Right ventricle myocardium superior (tissue), 1 donor: ENCODE results near the gene FXYD2. TPM values are rescaled to one million over a fixed set of nuclear protein-coding genes. Genes with fewer than 3 reads are reported as not detected.
"Not testable (repeated sequence)": the region's sequence is repeated elsewhere in the genome, so short reads cannot be mapped to it uniquely, and the experiment has no call there.

Experiments
- ATAC-seq: fragments of 200-7000 bp; cut with Tn5 transposase; one replicate; pipeline ENCODE4 v1.9.1; 2020; ENCODE audit warnings: mild to moderate bottlenecking; ENCODE audit not compliant: poor library complexity
- DNase-seq: peaks from one replicate; pipeline ENCODE4 v3.0.0-alpha.2; 2020
- intact Hi-C: fragments of 100-400 bp; cut with DNase I; formaldehyde crosslinking; loops from one replicate; pipeline ENCODE4 v1.11.2; 2022
- long read RNA-seq: library from polyadenylated mRNA; unstranded; transcript quantifications from one replicate; pipeline ENCODE4 v2.0.0, GENCODE V29; 2021
- total RNA-seq: library from RNA; stranded (reverse); fragmentation: NEBNext Ultra II Directional; extraction: Animal tissue kit (Norgen Biotek cat#: 25700); gene quantifications from one replicate; pipeline ENCODE4 v1.2.1, GENCODE V29; 2021
- donor health status: DM: no; HTN: yes; CAD: no; lungs with severe emphysema.

FXYD2 gene
- total RNA-seq = 1.4 TPM
- long read RNA-seq, partial matches to known transcripts = 0 of 1 reads
- long read RNA-seq, other reads (novel, unspliced or antisense) = 1 of 1 reads

DNA sequence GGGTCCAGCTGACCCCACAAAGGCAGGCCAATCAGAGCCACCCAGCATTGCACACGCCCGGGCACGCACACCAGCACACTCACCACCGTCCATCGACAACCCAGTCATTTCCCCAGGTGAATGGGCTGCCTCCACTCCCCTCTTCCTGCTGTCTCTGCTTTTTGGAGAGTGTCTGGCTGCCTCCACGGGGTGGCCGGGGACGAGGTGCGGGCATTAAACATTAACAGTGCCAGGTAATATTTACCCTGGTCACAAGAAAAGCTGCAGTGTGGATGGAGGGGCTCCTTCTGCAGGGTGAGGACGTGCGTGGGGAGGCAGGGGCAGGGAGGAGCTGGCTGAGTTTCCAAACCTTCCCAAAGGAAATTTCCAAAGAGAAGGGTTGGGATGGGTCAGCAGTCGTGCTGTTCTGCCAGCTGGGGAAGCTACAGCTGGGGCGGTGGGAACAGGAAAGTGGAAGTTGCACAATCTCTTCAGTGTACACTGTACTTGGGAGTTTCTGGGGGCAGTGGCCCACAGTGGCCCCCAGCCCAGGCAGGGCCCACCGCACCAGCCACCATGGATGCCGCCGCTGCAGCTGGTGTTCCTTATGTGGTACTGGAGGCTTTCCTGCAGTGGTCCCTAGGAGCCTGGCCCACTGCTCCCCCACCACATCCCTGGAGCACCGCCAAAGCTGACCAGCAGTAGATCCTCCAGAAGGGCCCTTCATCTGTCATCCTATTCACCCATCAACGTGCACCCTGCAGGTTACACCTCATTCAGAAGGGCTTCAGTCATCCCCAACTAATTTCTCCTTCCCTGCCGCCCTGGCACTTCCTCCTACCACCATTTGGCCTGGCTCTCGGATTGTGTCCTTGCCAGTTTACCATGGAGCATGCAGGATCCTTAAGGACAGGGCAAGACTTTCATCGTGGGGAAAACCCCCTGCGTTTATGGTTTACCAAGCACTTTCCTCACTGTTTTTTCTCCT is at the start of gene FXYD2:
TSS of gene FXYD2 (minus strand) at position 174 of the 967 bp plus-strand sequence. CDS start at position 108, 66 bp downstream.
- ATAC-seq (peak; percentile 73), DNase-seq (peak; percentile 82)
- intact Hi-C loops = no loop called here

- DNase-seq (no peak), ATAC-seq (no peak)
- intact Hi-C loops = no loop called here
These were observed 49.2 kb upstream of the FXYD2 start for GRCh38 chr11:117873828-117874125.

DNA sequence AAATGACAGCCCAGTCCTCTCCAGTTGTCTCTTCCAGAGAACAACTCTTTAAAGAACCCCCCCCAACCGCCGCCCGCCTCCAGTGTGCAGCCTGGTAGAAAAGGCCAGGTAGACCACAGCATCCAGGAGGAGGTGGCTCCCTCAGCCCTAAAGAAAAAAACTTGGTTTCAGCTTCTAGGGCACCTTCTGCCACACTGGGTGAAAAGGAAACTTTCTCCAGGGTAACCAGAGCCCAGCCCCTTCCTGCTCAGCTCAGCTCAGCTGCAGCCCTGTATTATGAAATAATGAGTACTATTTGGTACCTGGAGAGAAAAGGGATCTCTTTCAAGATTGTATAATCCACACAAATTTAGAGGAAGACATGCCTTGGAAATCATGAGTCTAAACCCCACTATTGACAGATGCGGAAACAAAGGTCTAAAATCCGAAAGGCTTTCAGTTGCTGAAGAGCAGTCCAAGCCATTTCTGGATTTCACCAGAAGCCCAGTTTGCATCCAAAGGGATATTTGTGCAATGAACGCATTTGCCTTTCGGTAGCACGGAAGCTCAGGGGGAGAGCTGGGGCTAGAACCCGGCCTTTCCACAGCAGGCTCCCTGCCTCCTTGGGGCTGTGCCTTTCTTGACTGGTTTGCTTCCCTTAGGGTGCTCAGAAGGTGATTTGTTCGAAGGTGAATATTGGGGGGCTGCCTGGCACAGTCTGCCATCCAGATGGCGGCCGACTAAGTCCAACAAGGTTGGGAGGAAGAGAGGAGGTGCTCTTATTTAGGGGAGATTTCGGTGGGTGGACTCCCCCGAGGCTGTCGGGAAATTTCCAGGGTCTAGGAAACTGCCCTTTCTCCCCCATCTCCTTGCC is 48.7 kb upstream of the FXYD2 start:
- ATAC-seq (no peak), DNase-seq (no peak)
- intact Hi-C loops = no loop called here

- ATAC-seq = peak; percentile 28
- intact Hi-C loops = no loop called here
These were observed 47.9 kb upstream of the FXYD2 start for GRCh38 chr11:117872420-117872961.

DNA sequence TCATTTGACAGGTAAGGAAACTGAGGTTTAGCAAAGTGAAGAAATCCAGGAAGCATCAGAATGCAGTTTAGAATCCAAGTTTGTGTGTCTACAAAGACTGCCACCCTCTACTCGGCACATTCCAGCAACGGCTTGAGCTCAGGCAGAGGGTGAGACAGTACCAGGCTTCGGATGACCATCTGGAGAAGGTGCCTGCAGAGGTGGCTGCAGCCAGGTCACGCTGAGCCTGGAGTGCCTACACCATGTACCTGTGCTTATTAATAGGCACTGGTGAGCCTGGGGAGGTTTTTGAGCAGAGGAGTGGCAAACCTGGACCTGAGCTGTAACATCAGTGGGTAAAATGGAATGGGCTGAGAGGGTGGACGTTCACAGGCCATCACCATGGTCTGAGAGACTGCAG is 47.2 kb upstream of the FXYD2 start:
- ATAC-seq (no peak), DNase-seq (no peak)
- intact Hi-C loops = no loop called here

More at GRCh38 chr11:117872420-117872961, 47.9 kb upstream of the FXYD2 start:
- peak; percentile 64 for DNase-seq

DNA sequence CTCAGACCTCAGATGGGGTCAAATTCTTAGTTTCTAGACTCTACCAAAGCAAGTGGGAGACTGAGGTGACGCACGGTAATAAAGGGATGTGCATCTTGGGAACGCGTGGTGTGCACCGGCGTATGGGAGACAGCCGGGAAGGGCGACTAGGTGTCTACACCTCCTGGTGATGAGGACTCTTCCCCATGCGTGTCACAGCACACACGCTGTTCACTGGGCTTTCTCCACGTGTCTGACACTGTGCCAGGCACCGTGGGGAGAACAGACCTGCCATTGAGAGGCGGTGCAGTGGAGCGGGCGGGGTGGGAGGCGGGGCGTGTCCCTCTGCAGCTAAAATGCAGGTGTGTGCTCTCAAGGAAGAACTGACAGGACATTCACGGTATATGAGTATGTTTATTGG is 46.6 kb upstream of the FXYD2 start:
- intact Hi-C loops = no loop called here
- DNase-seq = no peak
- ATAC-seq = no peak

- DNase-seq = no peak
- intact Hi-C loops = no loop called here
- no peak for ATAC-seq
These were observed 45.8 kb upstream of the FXYD2 start for GRCh38 chr11:117870103-117870952.

DNA sequence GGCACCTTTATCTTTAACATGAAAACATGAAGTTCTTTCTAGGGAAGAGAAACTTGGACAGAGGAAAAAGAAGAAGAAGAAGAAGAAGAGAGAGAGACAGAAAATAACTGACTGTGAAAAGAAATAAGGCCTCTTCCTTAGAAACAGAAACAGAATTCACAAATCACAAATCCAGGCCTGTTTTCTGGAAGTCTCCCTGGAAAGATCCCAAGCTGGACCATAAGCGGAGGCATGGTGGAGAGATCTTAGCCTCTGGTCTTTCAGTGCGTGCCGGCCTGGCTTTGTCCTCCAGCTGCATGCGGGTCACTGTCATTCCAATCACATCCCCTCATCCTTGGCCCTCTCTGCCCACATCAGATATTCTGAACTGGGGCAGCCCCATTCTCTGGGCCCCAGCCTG is 45.1 kb upstream of the FXYD2 start:
- intact Hi-C loops = no loop called here
- DNase-seq (no peak), ATAC-seq (no peak)

- intact Hi-C loops = no loop called here
- ATAC-seq (no peak), DNase-seq (no peak)
These were observed 44.4 kb upstream of the FXYD2 start for GRCh38 chr11:117868815-117869561.

GRCh38 chr11:117868088-117868487 is 43.5 kb upstream of the FXYD2 start:
- DNase-seq (no peak), ATAC-seq (no peak)
- intact Hi-C loops = no loop called here

DNA sequence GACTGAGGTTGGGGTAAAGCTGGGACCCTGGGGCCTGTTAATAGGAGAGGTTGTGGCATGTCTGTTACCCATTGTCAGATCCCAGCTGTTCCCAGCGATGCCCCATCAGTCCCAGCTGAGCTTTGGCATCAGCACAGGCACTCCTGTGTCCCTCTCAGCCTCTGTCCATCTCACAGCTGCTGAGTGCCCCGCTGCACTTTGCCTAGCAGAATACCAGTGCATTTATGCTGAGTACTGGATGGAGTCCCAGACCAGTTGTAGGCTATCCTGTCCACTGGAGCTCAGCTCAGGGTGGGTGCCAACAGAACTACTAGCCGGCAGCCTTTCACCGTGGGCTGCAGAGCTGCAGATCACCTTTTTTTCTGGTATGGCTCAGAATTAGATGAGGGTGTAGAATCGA is 42.0 kb upstream of the FXYD2 start:
- no peak for DNase-seq
- intact Hi-C loops = no loop called here

GRCh38 chr11:117865546-117865945 is 41.0 kb upstream of the FXYD2 start:
- intact Hi-C loops, DNase-seq, ATAC-seq: not testable (repeated sequence)

More for the DNA sequence above, 42.0 kb upstream of the FXYD2 start:
- no peak for ATAC-seq

DNA sequence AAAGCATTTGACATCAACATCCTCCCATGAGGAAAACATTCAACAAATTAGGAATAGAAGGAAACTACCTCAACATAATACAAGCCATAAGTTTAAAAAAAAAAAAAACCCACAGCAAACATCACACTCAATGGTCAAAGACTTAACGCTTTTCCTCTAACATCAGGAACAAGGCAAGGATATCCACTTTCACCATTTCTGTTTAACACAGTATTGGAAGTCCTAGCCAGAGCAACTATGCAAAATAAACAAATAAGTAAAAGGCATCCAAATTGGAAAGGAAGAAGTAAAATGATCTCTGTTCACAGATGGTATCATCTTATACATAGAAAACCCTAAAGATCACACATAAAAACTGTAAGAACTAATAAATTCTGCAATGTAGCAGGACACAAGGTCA is 38.8 kb upstream of the FXYD2 start:
- intact Hi-C loops = no loop called here

GRCh38 chr11:117862753-117863152 is 38.2 kb upstream of the FXYD2 start:
- intact Hi-C loops = no loop called here
- DNase-seq = no peak
- no peak for ATAC-seq

More for the DNA sequence above, 38.8 kb upstream of the FXYD2 start:
- ATAC-seq (no peak), DNase-seq (no peak)

DNA sequence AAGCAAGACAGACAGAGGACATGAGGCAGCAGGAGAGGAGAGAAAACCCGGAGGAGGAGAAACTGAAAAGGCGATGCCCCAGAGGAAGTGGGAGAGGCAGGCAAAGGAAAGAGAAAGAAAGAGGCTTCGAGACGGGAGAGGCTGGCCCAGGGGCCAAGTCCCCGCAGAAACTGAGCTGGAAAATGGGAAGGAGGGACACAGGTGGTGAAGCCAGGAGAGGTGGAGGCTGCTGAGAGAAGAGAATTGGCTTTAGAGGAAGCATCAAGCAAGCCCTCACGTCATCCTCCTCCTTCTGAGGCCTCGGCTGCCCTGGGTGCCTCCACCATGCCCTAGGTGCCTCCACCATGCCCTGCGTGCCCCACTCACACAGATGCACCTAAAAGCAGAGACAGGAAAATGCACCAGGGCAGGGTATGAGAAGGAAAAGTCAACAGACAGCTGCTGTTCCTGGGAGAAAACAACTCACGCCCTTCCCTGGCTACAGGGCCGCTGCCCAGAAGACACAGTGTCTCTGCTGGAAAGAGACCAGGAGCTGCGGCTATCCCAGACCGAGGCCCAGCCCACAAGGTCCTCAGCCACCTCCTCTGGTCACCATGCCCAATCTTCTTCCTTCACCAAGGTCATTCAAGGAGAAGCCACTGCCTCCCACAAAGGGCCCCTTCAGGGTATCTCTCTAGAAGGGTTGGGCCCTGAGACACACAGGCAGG is 37.6 kb upstream of the FXYD2 start:
- no peak for DNase-seq
- intact Hi-C loops = no loop called here
- ATAC-seq = peak; percentile 31

GRCh38 chr11:117861151-117862018 is 36.8 kb upstream of the FXYD2 start:
- ATAC-seq (peak; percentile 68), DNase-seq (peak; percentile 72)
- intact Hi-C loops = no loop called here
